ENCODE results near the gene ULK1. TPM values are rescaled to one million over a fixed set of nuclear protein-coding genes. Genes with fewer than 3 reads are reported as not detected.
A peak's percentile ranks its signal among the peaks of the same experiment; 100 is the strongest.
"Not testable (repeated sequence)": the region's sequence is repeated elsewhere in the genome, so short reads cannot be mapped to it uniquely, and the experiment has no call there.

Gene ULK1
- polyA plus RNA-seq, 6 donors from 2014 or later, result 0.22 to 2.1 (median 0.73) TPM

GRCh38 chr12:131865180-131865875 is 29.1 kb upstream of the ULK1 start:
- H3K27me3 Mint-ChIP-seq, result peaks cover 0 to 25% (median 15%) of the 10 kb centered on the region in 3 donors
- no peaks in the 10 kb centered on the region for H3K36me3 Mint-ChIP-seq
- no peak for DNase-seq
- H3K4me3 Mint-ChIP-seq, result no peak overlapping the region
- H3K9me3 Mint-ChIP-seq, result no peaks in the 10 kb centered on the region
- ATAC-seq (ENCODE audit: low read depth in 2 of 2), result no peak
- H3K27ac Mint-ChIP-seq, result no peak overlapping the region
- H3K4me1 Mint-ChIP-seq, result peaks cover 0 to 8% (median 0%) of the 10 kb centered on the region in 3 donors

- ATAC-seq (ENCODE audit: low read depth in 2 of 2) (no peak), DNase-seq (no peak)
- Mint-ChIP-seq H3K36me3 (no peaks in the 10 kb centered on the region), H3K27ac (peak overlapping the region in 2 of 6 donors; percentile 55 to 70), H3K27me3 (peaks cover 0 to 9% (median 6%) of the 10 kb centered on the region in 3 donors), H3K4me1 (peaks cover 0 to 4% (median 0%) of the 10 kb centered on the region in 3 donors), H3K9me3 (no peaks in the 10 kb centered on the region), H3K4me3 (no peak overlapping the region)
These were observed 27.0 kb upstream of the ULK1 start for GRCh38 chr12:131867471-131867870.

DNA sequence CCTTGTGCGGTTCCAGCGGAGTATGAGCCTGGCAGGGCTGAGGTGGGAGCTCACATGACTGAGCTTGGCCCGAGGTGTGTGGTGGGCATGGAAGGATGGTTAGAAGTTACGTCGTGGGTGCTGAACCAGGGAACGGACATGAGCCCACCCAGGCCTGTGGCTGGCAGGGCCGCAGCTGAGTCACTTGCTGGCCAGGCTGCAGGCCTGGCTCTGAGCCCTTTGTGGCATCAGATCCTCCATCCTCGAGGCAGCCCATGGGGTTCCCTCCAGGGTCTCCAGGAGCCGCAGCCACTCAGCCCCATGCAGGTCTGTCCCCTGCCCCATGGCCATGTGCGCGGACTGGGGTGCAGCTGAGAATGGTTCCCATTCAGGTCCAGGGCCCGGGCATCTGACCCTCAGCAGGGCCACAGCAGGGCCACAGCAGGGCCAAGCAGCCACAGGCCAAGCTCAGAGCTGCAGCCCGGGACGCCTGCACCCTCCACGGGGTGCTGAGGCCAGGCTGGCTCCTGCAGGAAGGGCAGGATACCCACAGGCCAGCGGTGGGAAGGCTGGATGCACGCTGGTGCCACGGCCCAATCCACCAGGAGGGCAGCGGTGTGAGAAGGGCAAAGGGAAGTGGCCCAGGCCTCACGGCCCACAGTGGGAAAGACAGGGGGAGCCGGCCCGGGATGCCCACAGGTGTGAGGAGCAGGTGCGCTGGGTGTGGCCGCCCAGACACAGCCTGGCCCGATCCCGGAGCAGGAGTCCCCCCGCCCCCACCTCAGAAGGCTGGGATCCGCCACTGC is 26.3 kb upstream of the ULK1 start:
- Mint-ChIP-seq H3K36me3 (no peaks in the 10 kb centered on the region), H3K27me3 (peaks cover 0 to 6% (median 5%) of the 10 kb centered on the region in 3 donors), H3K9me3 (peaks cover 0 to under 1% (median 0%) of the 10 kb centered on the region in 7 donors), H3K4me1 (peaks cover 0 to 4% (median 0%) of the 10 kb centered on the region in 3 donors), H3K4me3 (no peak overlapping the region), H3K27ac (peak overlapping the region in 1 of 6 donors; percentile 70)
- no peak for DNase-seq
- ATAC-seq (ENCODE audit: low read depth in 2 of 2), result no peak

- Mint-ChIP-seq H3K9me3 (peaks cover 0 to 13% (median 6%) of the 10 kb centered on the region in 7 donors), H3K27me3 (peaks cover 0 to 6% (median 4%) of the 10 kb centered on the region in 3 donors), H3K4me1 (peaks cover 0 to 4% (median 0%) of the 10 kb centered on the region in 3 donors), H3K36me3 (peaks cover 0 to 5% of the 10 kb centered on the region in 2 donors), H3K4me3 (no peak overlapping the region), H3K27ac (peak overlapping the region in 1 of 6 donors; percentile 66)
- ATAC-seq (ENCODE audit: low read depth in 2 of 2) (no peak), DNase-seq (no peak)
These were observed 24.5 kb upstream of the ULK1 start for GRCh38 chr12:131869871-131870418.

- Mint-ChIP-seq H3K27ac (no peak overlapping the region), H3K27me3 (peaks cover 0 to 6% (median 4%) of the 10 kb centered on the region in 3 donors), H3K4me3 (no peak overlapping the region), H3K9me3 (peaks cover 0 to 13% (median 6%) of the 10 kb centered on the region in 7 donors), H3K36me3 (peaks cover 0 to 5% of the 10 kb centered on the region in 2 donors), H3K4me1 (peaks cover 0 to 4% (median 0%) of the 10 kb centered on the region in 3 donors)
- DNase-seq (no peak), ATAC-seq (ENCODE audit: low read depth in 2 of 2) (no peak)
These were observed 22.7 kb upstream of the ULK1 start for GRCh38 chr12:131871677-131872076.

DNA sequence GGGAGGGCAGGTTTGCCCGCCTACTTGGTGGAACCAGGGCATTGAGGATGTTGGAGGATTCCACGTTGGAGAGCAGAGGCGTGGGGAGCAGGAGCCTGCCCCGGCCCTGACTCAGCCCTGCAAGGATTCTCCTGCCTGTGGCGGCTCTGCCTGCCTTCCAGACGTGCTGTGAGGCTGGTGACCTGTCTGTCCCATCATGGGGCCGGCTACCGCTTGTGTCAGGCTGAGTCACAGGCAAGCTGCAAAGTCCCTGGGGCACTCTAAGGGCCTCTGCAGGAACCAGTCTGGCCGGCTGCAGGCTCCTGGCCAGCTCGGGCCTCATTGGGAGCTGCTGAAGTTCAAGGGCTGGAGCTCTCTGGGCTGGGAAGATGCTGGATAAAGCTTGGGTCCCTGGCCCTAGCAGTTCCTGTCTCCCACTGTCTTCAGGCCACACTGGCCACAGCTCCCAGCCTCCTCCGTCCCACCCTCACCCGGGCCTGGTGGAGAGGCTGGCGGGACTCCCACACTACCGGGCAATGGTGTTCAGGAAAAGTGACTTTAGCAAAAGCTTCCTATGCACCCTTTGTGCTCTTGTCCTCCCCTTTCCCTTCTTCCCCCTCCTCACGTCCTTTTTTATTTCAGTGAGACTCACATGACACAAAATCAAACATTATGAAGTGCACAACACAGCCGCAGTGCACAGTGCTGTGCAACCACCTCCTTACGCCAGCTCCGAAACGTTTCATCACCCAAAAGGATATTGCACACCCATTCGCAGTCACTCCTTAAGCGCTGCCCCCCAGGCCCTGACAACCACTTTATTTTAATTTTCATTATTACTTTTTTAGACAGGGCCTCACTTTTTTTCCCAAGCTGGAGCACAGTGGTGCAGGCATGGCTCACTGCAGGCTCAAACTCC is 22.0 kb upstream of the ULK1 start:
- no peak for ATAC-seq (ENCODE audit: low read depth in 2 of 2)
- no peak overlapping the region for H3K27ac Mint-ChIP-seq

GRCh38 chr12:131873293-131873692 is 21.1 kb upstream of the ULK1 start:
- peaks cover 0 to 4% (median 0%) of the 10 kb centered on the region in 3 donors for H3K27me3 Mint-ChIP-seq
- peaks cover 0 to 13% (median 6%) of the 10 kb centered on the region in 7 donors for H3K9me3 Mint-ChIP-seq
- H3K4me1 Mint-ChIP-seq, result no peaks in the 10 kb centered on the region
- DNase-seq (no peak), ATAC-seq (ENCODE audit: low read depth in 2 of 2) (no peak)
- peaks cover 0 to 5% of the 10 kb centered on the region in 2 donors for H3K36me3 Mint-ChIP-seq
- H3K27ac Mint-ChIP-seq, result no peak overlapping the region
- H3K4me3 Mint-ChIP-seq, result peak overlapping the region in 1 of 8 donors; percentile 6

More for the DNA sequence above, 22.0 kb upstream of the ULK1 start:
- Mint-ChIP-seq H3K36me3 (peaks cover 0 to 5% of the 10 kb centered on the region in 2 donors), H3K27me3 (peaks cover 0 to 4% (median 4%) of the 10 kb centered on the region in 3 donors), H3K4me1 (peaks cover 0 to 4% (median 0%) of the 10 kb centered on the region in 3 donors), H3K9me3 (peaks cover 0 to 13% (median 6%) of the 10 kb centered on the region in 7 donors), H3K4me3 (no peak overlapping the region)
- no peak for DNase-seq

DNA sequence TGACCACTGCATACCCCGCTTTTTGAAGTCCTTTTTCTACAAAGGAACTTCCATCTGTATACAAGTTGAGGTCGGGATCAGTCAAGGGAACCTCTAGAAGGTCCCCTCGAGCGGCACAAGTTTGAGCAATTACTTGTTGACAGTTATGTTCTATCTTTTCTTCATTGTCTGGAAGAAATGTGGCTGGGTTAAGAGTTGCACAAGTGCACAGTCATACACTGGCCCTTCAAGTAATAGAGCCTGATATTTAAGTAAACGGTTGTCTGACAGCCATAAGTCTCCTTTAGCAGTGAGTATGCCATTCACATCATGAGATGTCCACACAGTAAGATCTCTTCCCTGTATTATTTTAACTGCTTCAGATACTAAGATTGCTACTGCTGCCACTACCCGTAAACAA is 19.4 kb upstream of the ULK1 start:
- not testable (repeated sequence) for ATAC-seq (ENCODE audit: low read depth in 2 of 2); H3K27ac Mint-ChIP-seq; DNase-seq; H3K4me1 Mint-ChIP-seq; H3K4me3 Mint-ChIP-seq; H3K27me3 Mint-ChIP-seq; H3K36me3 Mint-ChIP-seq
- peaks cover 0 to 13% (median 6%) of the 10 kb centered on the region in 7 donors for H3K9me3 Mint-ChIP-seq

GRCh38 chr12:131877216-131877615 is 17.2 kb upstream of the ULK1 start:
- H3K27ac Mint-ChIP-seq; H3K27me3 Mint-ChIP-seq; DNase-seq; H3K4me1 Mint-ChIP-seq; ATAC-seq (ENCODE audit: low read depth in 2 of 2); H3K36me3 Mint-ChIP-seq; H3K4me3 Mint-ChIP-seq: not testable (repeated sequence)
- peaks cover 0 to 13% (median 6%) of the 10 kb centered on the region in 7 donors for H3K9me3 Mint-ChIP-seq

DNA sequence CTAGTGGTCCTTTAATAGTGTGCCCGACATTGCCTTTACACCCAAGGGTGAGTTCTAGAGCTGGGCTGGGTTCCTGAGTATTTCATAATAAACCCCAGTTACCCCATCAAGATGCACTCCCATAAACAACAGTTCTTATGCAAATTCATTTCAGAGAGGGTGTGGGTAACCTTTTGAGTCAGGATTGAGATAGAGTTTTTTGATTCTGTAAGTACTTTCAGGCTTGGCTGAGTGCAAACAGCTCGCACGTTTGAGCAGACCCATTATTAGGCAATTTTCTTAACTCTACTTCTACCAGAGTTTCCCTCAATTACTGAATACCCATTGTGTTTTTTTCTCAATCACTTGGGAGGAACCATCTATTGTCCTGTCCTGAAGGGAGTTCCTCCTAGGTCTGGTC is 16.0 kb upstream of the ULK1 start:
- H3K36me3 Mint-ChIP-seq; H3K4me1 Mint-ChIP-seq; ATAC-seq (ENCODE audit: low read depth in 2 of 2); DNase-seq; H3K27ac Mint-ChIP-seq; H3K4me3 Mint-ChIP-seq: not testable (repeated sequence)
- peaks cover 0 to 13% (median 4%) of the 10 kb centered on the region in 7 donors for H3K9me3 Mint-ChIP-seq
- H3K27me3 Mint-ChIP-seq, result peaks cover 0 to 10% (median 0%) of the 10 kb centered on the region in 3 donors

DNA sequence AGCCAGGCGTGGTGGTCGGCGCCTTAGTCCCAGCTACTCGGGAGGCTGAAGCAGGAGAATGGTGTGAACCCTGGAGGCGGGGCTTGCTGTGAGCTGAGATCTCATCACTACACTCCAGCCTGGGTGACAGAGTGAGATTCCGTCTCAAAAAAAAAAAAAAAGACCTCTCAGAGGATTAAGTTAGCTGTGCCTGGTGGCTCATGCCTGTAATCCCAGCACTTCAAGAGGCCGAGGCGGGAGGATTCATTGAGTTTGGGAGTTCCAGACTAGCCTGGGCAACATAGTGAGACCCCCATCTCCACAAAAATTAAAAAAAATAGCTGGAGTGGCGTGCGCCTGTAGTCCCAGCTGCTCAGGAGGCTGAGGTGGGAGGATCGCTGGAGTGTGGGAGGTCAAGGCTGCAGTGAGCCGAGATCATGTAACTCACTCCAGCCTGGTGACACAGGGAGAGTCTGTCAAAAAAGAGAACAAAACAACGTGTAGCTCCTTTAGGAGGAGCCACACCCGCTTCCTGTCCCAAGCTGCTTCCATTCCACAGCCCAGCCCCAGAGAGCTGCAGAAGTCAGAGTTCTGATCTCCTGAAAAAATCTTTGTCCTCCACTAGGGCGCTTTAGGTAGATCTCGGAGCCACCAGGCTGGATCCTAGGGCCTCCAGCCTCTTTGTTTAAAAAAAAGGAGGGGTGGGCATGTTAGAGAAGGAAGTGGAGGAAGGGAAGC is 11.5 kb upstream of the ULK1 start:
- H3K36me3 Mint-ChIP-seq, result peaks cover 0 to 7% of the 10 kb centered on the region in 2 donors
- ATAC-seq (ENCODE audit: low read depth in 2 of 2) (no peak), DNase-seq (no peak)
- H3K4me3 Mint-ChIP-seq, result no peak overlapping the region
- no peak overlapping the region for H3K27ac Mint-ChIP-seq
- H3K27me3 Mint-ChIP-seq, result peaks cover 0 to 22% (median 0%) of the 10 kb centered on the region in 3 donors
- peaks cover 0 to 9% (median 5%) of the 10 kb centered on the region in 7 donors for H3K9me3 Mint-ChIP-seq
- peaks cover 0 to 2% (median 0%) of the 10 kb centered on the region in 3 donors for H3K4me1 Mint-ChIP-seq

- Mint-ChIP-seq H3K27ac (no peak overlapping the region), H3K27me3 (peaks cover 0 to 25% (median 0%) of the 10 kb centered on the region in 3 donors), H3K36me3 (peaks cover 0 to 7% of the 10 kb centered on the region in 2 donors), H3K4me3 (no peak overlapping the region), H3K4me1 (peaks cover 0 to 2% (median 0%) of the 10 kb centered on the region in 3 donors), H3K9me3 (peaks cover 0 to 9% (median 5%) of the 10 kb centered on the region in 7 donors)
- ATAC-seq (ENCODE audit: low read depth in 2 of 2) (no peak), DNase-seq (no peak)
These were observed 10.9 kb upstream of the ULK1 start for GRCh38 chr12:131883521-131883900.
